SK-N-SH (cell line): Measurements from ENCODE around the gene SESN1. TPM values are rescaled to one million over a fixed set of nuclear protein-coding genes. Genes with fewer than 3 reads are reported as not detected.
A peak's percentile ranks its signal among the peaks of the same experiment; 100 is the strongest.

Experiments used
- CTCF ChIA-PET: fragments of 300-600, 350-600 bp; formaldehyde crosslinking; extraction: SDS; loops from one replicate; lab custom pipeline; 2021; lab: Yijun Ruan, JAX
- POLR2A ChIA-PET: fragments of 350-600 bp; sonication (Branson Sonifier 250); formaldehyde crosslinking; extraction: SDS; loops from one replicate; lab custom pipeline; 2020; ENCODE audit warnings: antibody characterized with exemption, inconsistent platforms; lab: Yijun Ruan, JAX
- DNase-seq: peaks from one replicate; pipeline ENCODE4 v3.0.0; 2012
- H2AFZ ChIP-seq: fragments of 200-600 bp; sonication (generic); 2 replicates; pipeline ENCODE4 v1.8.1; 2016; ENCODE audit warnings: antibody characterized with exemption, mild to moderate bottlenecking, low read depth
- H3F3A ChIP-seq: fragments of 200-600 bp; sonication (generic); replicated peaks from 2 replicates; pipeline ENCODE3; 2016; ENCODE audit warnings: antibody characterized with exemption, mild to moderate bottlenecking; ENCODE audit not compliant: insufficient read depth
- H3K27ac ChIP-seq, 2 experiments: fragments of 200-500 bp in 1 of 2; fragments of 200-600 bp in 1 of 2; sonication (Bioruptor generic) in 1 of 2; sonication (generic), shearing (Covaris generic) in 1 of 2; 2 replicates each; pipeline versions ENCODE4 v1.5.1 to v1.6.1; 2014 to 2016; ENCODE audit warnings: low read depth in 2 of 2, inconsistent platforms in 1 of 2, low read length in 1 of 2, mild to moderate bottlenecking in 1 of 2, mixed read lengths in 1 of 2
- H3K27me3 ChIP-seq: fragments of 200-600 bp; sonication (generic), shearing (Covaris generic); 2 replicates; pipeline ENCODE4 v1.6.1; 2016; ENCODE audit warnings: mixed run types; ENCODE audit not compliant: insufficient read depth
- H3K36me3 ChIP-seq, 2 experiments: fragments of 200-500 bp in 1 of 2; fragments of 200-600 bp in 1 of 2; sonication (Bioruptor generic) in 1 of 2; sonication (generic) in 1 of 2; replicated peaks in 1 of 2; 2 replicates each; pipeline versions ENCODE3 to v1.5.1; 2014 to 2016; ENCODE audit warnings: low read length in 1 of 2, mild to moderate bottlenecking in 1 of 2; ENCODE audit not compliant: insufficient read depth in 2 of 2, control insufficient read depth in 1 of 2
- H3K4me1 ChIP-seq, 2 experiments: fragments of 200-500 bp in 1 of 2; fragments of 200-600 bp in 1 of 2; sonication (Bioruptor generic) in 1 of 2; sonication (generic), shearing (Covaris generic) in 1 of 2; 2 replicates each; pipeline versions ENCODE4 v1.5.1 to v1.6.1; 2014 to 2016; ENCODE audit warnings: low read depth in 1 of 2, low read length in 1 of 2, mixed run types in 1 of 2; ENCODE audit not compliant: insufficient read depth in 2 of 2, control insufficient read depth in 1 of 2
- H3K4me2 ChIP-seq: fragments of 200-600 bp; sonication (generic), shearing (Covaris generic); 2 replicates; pipeline ENCODE4 v1.6.1; 2017; ENCODE audit warnings: mixed run types
- H3K4me3 ChIP-seq, 2 experiments: fragments of 200-500 bp in 1 of 2; fragments of 200-600 bp in 1 of 2; sonication (Bioruptor generic) in 1 of 2; sonication (generic), shearing (Covaris generic) in 1 of 2; 2 replicates each; pipeline versions ENCODE4 v1.5.1 to v1.8.1; 2014 to 2016; ENCODE audit warnings: low read depth in 2 of 2, inconsistent platforms in 1 of 2, low read length in 1 of 2, mild to moderate bottlenecking in 1 of 2, mixed read lengths in 1 of 2, moderate library complexity in 1 of 2
- H3K79me2 ChIP-seq: fragments of 200-600 bp; sonication (generic); 2 replicates; pipeline ENCODE4 v1.8.1; 2017; ENCODE audit warnings: mild to moderate bottlenecking; ENCODE audit not compliant: insufficient read depth
- H3K9ac ChIP-seq: fragments of 200-600 bp; sonication (generic); 2 replicates; pipeline ENCODE4 v1.6.1; 2017; ENCODE audit warnings: mixed run types
- H3K9me2 ChIP-seq: fragments of 200-600 bp; sonication (generic); 2 replicates; pipeline ENCODE4 v1.6.1; 2017; ENCODE audit warnings: mixed run types
- H3K9me3 ChIP-seq: fragments of 200-600 bp; sonication (generic); 2 replicates; pipeline ENCODE4 v1.6.1; 2017; ENCODE audit warnings: mixed run types, mild to moderate bottlenecking, moderate library complexity
- H4K20me1 ChIP-seq: fragments of 200-600 bp; sonication (generic); 2 replicates; pipeline ENCODE4 v1.6.1; 2017; ENCODE audit warnings: mild to moderate bottlenecking, mixed run types; ENCODE audit not compliant: insufficient read depth
- CHD2 ChIP-seq: fragments of 150-350 bp; IDR thresholded peaks from 2 replicates; pipeline ENCODE4 v1.6.1; 2018; ENCODE audit warnings: low read length; ENCODE audit not compliant: partially characterized antibody
- ELF1 ChIP-seq: IDR thresholded peaks from 2 replicates; pipeline ENCODE4 v1.4.0; 2012
- EZH2phosphoT487 ChIP-seq: fragments of 200-600 bp; sonication (generic); IDR thresholded peaks from 2 replicates; pipeline ENCODE4 v1.6.1; 2017; ENCODE audit warnings: low read depth, mixed run types, mild to moderate bottlenecking, antibody characterized with exemption, moderate library complexity, borderline replicate concordance
- FOXM1 ChIP-seq: IDR thresholded peaks from 2 replicates; pipeline ENCODE4 v1.4.0; 2012; ENCODE audit warnings: low read depth, mild to moderate bottlenecking
- GATA2 ChIP-seq: sonication (generic); formaldehyde crosslinking; IDR thresholded peaks from 2 replicates; pipeline ENCODE4 v1.5.0; 2020; ENCODE audit warnings: mild to moderate bottlenecking, missing genetic modification reagents
- JUND ChIP-seq: IDR thresholded peaks from 2 replicates; pipeline ENCODE4 v1.4.0; 2012
- MEF2A ChIP-seq: IDR thresholded peaks from 2 replicates; pipeline ENCODE4 v1.4.0; 2012; ENCODE audit warnings: low read depth, borderline replicate concordance
- MXI1 ChIP-seq: IDR thresholded peaks from 2 replicates; pipeline ENCODE4 v1.6.1; 2012; ENCODE audit warnings: mild to moderate bottlenecking, low read depth, low read length, improper control_type of control experiment
- NFIC ChIP-seq: IDR thresholded peaks from 2 replicates; pipeline ENCODE4 v1.4.0; 2012; ENCODE audit warnings: borderline replicate concordance
- NRF1 ChIP-seq: IDR thresholded peaks from 2 replicates; pipeline ENCODE4 v1.6.1; 2012; ENCODE audit warnings: low read depth, mild to moderate bottlenecking, low read length
- RAD21 ChIP-seq: IDR thresholded peaks from 2 replicates; pipeline ENCODE4 v1.6.1; 2012; ENCODE audit warnings: mild to moderate bottlenecking, low read length
- RCOR1 ChIP-seq: fragments of 150-350 bp; IDR thresholded peaks from 2 replicates; pipeline ENCODE4 v1.6.1; 2017; ENCODE audit warnings: antibody characterized with exemption, low read length
- RFX5 ChIP-seq: IDR thresholded peaks from 2 replicates; pipeline ENCODE4 v1.6.1; 2012; ENCODE audit warnings: mild to moderate bottlenecking, improper control_type of control experiment, low read length
- SIN3A ChIP-seq: IDR thresholded peaks from 2 replicates; pipeline ENCODE4 v1.6.1; 2012; ENCODE audit warnings: low read depth, mild to moderate bottlenecking, low read length, moderate library complexity, borderline replicate concordance
- SMC3 ChIP-seq: IDR thresholded peaks from 2 replicates; pipeline ENCODE4 v1.6.1; 2012; ENCODE audit warnings: low read depth, low read length, improper control_type of control experiment
- TAF1 ChIP-seq: IDR thresholded peaks from 2 replicates; pipeline ENCODE4 v1.6.1; 2012; ENCODE audit warnings: low read depth, mild to moderate bottlenecking, low read length, moderate library complexity, borderline replicate concordance
- TCF12 ChIP-seq: IDR thresholded peaks from 2 replicates; pipeline ENCODE4 v1.4.0; 2012
- TEAD4 ChIP-seq: IDR thresholded peaks from 2 replicates; pipeline ENCODE4 v1.4.0; 2012; ENCODE audit warnings: mild to moderate bottlenecking, borderline replicate concordance; ENCODE audit not compliant: insufficient read depth
- YY1 ChIP-seq: IDR thresholded peaks from 2 replicates; pipeline ENCODE4 v1.4.0; 2012; ENCODE audit warnings: low read depth, mild to moderate bottlenecking
- ZBTB33 ChIP-seq: IDR thresholded peaks from 2 replicates; pipeline ENCODE4 v1.4.0; 2012; ENCODE audit warnings: low read depth, borderline replicate concordance
- WGBS: methylation state at CpG from one replicate; pipeline ENCODE4 v1.1.6; 2017; ENCODE audit warnings: low lambda C conversion rate; 5-methylcytosine and 5-hydroxymethylcytosine counted together
- polyA plus RNA-seq, 3 experiments: library from polyadenylated mRNA; depleted of rRNA; stranded (reverse); fragments of >200 nt; gene quantifications; 2 replicates each; pipeline ENCODE4 v1.2.3, GENCODE V29; 2012
- TF ChIP-seq, protein P1 (sequence below): IDR thresholded peaks from 2 replicates; pipeline ENCODE4 v1.4.0; 2012; ENCODE audit warnings: low read depth
- TF ChIP-seq, protein P2 (sequence below): fragments of 150-350 bp; IDR thresholded peaks from 2 replicates; pipeline ENCODE4 v1.6.1; 2017; ENCODE audit warnings: antibody characterized with exemption, low read length, low read depth, borderline replicate concordance
- TF ChIP-seq, protein P3 (sequence below): IDR thresholded peaks from 2 replicates; pipeline ENCODE4 v1.4.0; 2012; ENCODE audit warnings: low read depth, borderline replicate concordance

The SESN1 gene
- polyA plus RNA-seq, 1 of the 3 experiments (the other 2 are of a cell fraction), result 13.1 TPM

DNA sequence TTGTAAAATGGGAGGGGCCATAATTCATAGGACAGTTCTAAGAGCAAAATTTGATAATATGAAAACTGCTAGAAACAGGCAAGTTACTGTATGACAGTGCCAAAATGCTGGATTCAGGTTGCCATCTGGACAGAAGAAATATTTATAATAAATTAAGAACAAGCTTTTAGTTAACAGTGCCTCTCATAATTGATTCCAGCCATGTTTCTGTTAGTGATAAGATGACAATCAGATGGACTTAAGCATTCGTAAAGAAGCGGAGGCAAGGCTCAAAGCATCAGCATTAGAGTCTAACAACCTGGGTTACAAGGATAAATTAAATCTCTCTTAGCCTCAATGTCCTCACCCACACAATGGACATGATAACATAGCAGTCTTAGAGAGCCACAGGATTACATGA lies 61.0 kb downstream of the SESN1 start (continued):
- TF ChIP-seq ZBTB33, result no peak
- TF ChIP-seq FOXM1, result no peak
- peak; percentile 42 for TF ChIP-seq CHD2
- TF ChIP-seq TAF1, result no peak
- peak; percentile 2; the same call in 1 of the 2 replicates for TF ChIP-seq RAD21
- no peak for TF ChIP-seq MEF2A
- TF ChIP-seq SIN3A, result no peak
- no peak for TF ChIP-seq NFIC
- TF ChIP-seq, all 33 proteins: peak for 6

GRCh38 chr6:109031416-109031815 lies 63.2 kb downstream of the SESN1 start:
- no peak for TF ChIP-seq GATA2 (CRISPR knock-in tag)
- TF ChIP-seq FOXM1, result no peak
- no peak for TF ChIP-seq YY1
- DNase-seq, result no peak

DNA sequence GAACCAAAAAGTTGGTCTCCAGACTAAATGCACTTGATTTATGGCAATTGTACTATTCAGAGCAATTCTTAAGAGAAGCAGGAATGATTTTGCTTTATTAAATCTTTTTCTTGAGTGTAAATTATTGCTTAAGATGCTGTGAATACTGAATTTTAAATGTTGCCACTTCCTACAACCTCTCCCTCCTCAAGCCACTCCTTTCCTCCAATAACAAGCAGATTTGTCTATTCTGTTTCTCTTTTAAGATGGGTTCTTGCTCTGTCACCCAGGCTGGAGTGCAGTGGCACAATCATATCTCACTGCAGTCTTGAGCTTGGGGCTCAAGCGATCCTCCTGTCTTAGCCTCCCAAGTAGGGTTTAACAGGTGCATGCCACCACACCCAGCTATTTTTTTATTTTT lies 65.3 kb downstream of the SESN1 start:
- Histone ChIP-seq H3K9me2 (no peaks in the 10 kb centered on the region), H3K27ac (no peak overlapping the region), H2AFZ (no peak overlapping the region)
- CTCF ChIA-PET, result interaction anchor here (1.0 to 1.6 kb wide), 2 partner anchors 9 to 12 kb away, joined by 4 to 6 read pairs; no protein-coding TSS in a partner anchor
- no peak for TF ChIP-seq ELF1
- no peak for TF ChIP-seq RCOR1
- TF ChIP-seq RFX5, result no peak
- no peak for TF ChIP-seq MXI1
- TF ChIP-seq, protein P1, sequence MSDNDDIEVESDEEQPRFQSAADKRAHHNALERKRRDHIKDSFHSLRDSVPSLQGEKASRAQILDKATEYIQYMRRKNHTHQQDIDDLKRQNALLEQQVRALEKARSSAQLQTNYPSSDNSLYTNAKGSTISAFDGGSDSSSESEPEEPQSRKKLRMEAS, result no peak
- no peak for TF ChIP-seq NRF1
- TF ChIP-seq FOXM1, result no peak
- no peak for TF ChIP-seq TAF1
- TF ChIP-seq SMC3, result no peak
- TF ChIP-seq TCF12, result no peak
- no peak for TF ChIP-seq EZH2phosphoT487
- no peak for TF ChIP-seq MEF2A
- TF ChIP-seq, protein P2, sequence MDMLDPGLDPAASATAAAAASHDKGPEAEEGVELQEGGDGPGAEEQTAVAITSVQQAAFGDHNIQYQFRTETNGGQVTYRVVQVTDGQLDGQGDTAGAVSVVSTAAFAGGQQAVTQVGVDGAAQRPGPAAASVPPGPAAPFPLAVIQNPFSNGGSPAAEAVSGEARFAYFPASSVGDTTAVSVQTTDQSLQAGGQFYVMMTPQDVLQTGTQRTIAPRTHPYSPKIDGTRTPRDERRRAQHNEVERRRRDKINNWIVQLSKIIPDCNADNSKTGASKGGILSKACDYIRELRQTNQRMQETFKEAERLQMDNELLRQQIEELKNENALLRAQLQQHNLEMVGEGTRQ, result no peak
- TF ChIP-seq, protein P3, sequence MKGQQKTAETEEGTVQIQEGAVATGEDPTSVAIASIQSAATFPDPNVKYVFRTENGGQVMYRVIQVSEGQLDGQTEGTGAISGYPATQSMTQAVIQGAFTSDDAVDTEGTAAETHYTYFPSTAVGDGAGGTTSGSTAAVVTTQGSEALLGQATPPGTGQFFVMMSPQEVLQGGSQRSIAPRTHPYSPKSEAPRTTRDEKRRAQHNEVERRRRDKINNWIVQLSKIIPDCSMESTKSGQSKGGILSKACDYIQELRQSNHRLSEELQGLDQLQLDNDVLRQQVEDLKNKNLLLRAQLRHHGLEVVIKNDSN, result no peak
- no peak for TF ChIP-seq JUND
- no peak for TF ChIP-seq NFIC
- TF ChIP-seq CHD2, result no peak
- no peak for TF ChIP-seq TEAD4
- TF ChIP-seq, all 33 proteins: peak for 0
- Histone ChIP-seq H3K27me3 (no peaks in the 10 kb centered on the region), H3K36me3 (no peaks in the 10 kb centered on the region), H3K4me2 (no peak overlapping the region), H3K4me1 (peaks cover 7 to 9% of the 10 kb centered on the region in 2 experiments; a peak in 2 of 4 replicates), H3K9ac (no peak overlapping the region), H3F3A (peaks cover 4% of the 10 kb centered on the region), H3K79me2 (no peaks in the 10 kb centered on the region), H4K20me1 (no peaks in the 10 kb centered on the region), H3K4me3 (no peak overlapping the region), H3K9me3 (no peaks in the 10 kb centered on the region)
- WGBS, result 95% methylated on average over 1 of the region's 1 CpG
- POLR2A ChIA-PET, result no interaction called here
- DNase-seq, result no peak

More at GRCh38 chr6:109031416-109031815, 63.2 kb downstream of the SESN1 start:
- Histone ChIP-seq H4K20me1 (no peaks in the 10 kb centered on the region), H2AFZ (no peak overlapping the region), H3F3A (no peaks in the 10 kb centered on the region), H3K79me2 (no peaks in the 10 kb centered on the region), H3K4me3 (no peak overlapping the region), H3K36me3 (no peaks in the 10 kb centered on the region), H3K9ac (no peak overlapping the region), H3K27me3 (no peaks in the 10 kb centered on the region), H3K4me2 (no peak overlapping the region), H3K9me2 (no peaks in the 10 kb centered on the region), H3K9me3 (no peaks in the 10 kb centered on the region), H3K27ac (no peak overlapping the region), H3K4me1 (peaks cover 0 to 9% of the 10 kb centered on the region in 2 experiments; a peak in 1 of 4 replicates)
- ChIA-PET CTCF (interaction anchor here (0.9 kb wide), 1 partner anchor 12 kb away, joined by 3 read pairs; no protein-coding TSS in a partner anchor), POLR2A (no interaction called here)
- 91% methylated on average over 1 of the region's 1 CpG for WGBS
